OCI-LY1 (cell line): ENCODE measurements around the gene VAPB.

Experiments
- CTCF ChIP-seq: fragments of 200-600 bp; sonication (generic), shearing (Covaris generic); IDR thresholded peaks from 2 replicates; pipeline ENCODE4 v1.5.1; 2017; ENCODE audit warnings: mild to moderate bottlenecking, antibody characterized with exemption, low read length, moderate library complexity, mixed read lengths
- EZH2 ChIP-seq: fragments of 200-600 bp; sonication (generic), shearing (Covaris generic); IDR thresholded peaks from 2 replicates; pipeline ENCODE4 v1.8.0; 2017; ENCODE audit warnings: borderline replicate concordance, mixed run types, mild to moderate bottlenecking, antibody characterized with exemption, low read length, moderate library complexity, mixed read lengths

- TF ChIP-seq CTCF (no peak), EZH2 (no peak)
These were observed 417 bp downstream of the VAPB start for GRCh38 chr20:58389324-58389967.
